ENCODE data around the gene OPA1. TPM values are rescaled to one million over a fixed set of nuclear protein-coding genes. Genes with fewer than 3 reads are reported as not detected.

The OPA1 gene
- total and polyA plus RNA-seq, 4 donors = 13.2 to 54.5 (median 33.4) TPM

GRCh38 chr3:193744822-193745684 is 152.0 kb downstream of the OPA1 start:
- Histone ChIP-seq H3K4me3 (ENCODE audit: low read depth in 1 of 3, low read length in 3 of 3) (no peak overlapping the region), H3K27me3 (ENCODE audit: control insufficient read depth in 4 of 4, insufficient read depth in 4 of 4, low read length in 3 of 4) (no peaks in the 10 kb centered on the region), H3K36me3 (ENCODE audit: control insufficient read depth in 4 of 4, insufficient read depth in 3 of 4, low read depth in 1 of 4, low read length in 3 of 4) (no peaks in the 10 kb centered on the region), H3K9me3 (ENCODE audit: control insufficient read depth in 4 of 4, low read length in 3 of 4) (no peaks in the 10 kb centered on the region), H3K9ac (ENCODE audit: low read depth in 1 of 2, low read length in 2 of 2) (no peak overlapping the region), H3K4me1 (ENCODE audit: control insufficient read depth in 4 of 4, insufficient read depth in 4 of 4, low read length in 3 of 4) (peaks cover 5 to 27% (median 11%) of the 10 kb centered on the region in 4 donors), H3K27ac (ENCODE audit: low read depth in 1 of 2, low read length in 2 of 2) (peak overlapping the region; percentile 56 to 74)
- TF ChIP-seq YY1 (IDR thresholded peaks at IDR 0.05) (peak; percentile 15), FOXA2 (IDR thresholded peaks at IDR 0.05) (no peak), ZBTB33 (IDR thresholded peaks at IDR 0.05) (no peak), REST (IDR thresholded peaks at IDR 0.05) (no peak), ATF3 (IDR thresholded peaks at IDR 0.05) (peak; percentile 40), GABPA (IDR thresholded peaks at IDR 0.05 in 1 of 2, conservative IDR thresholded peaks at IDR 0.05 in 1 of 2) (no peak), JUND (IDR thresholded peaks at IDR 0.05) (peak in 1 of 2 donors; percentile 11), EGR1 (IDR thresholded peaks at IDR 0.05; ENCODE audit: low read depth in 2 of 2) (no peak), FOXA1 (IDR thresholded peaks at IDR 0.05) (no peak), NR2F2 (IDR thresholded peaks at IDR 0.05) (no peak), HNF4A (conservative IDR thresholded peaks at IDR 0.05) (peak in 1 of 2 donors; percentile 24), HNF4G (IDR thresholded peaks at IDR 0.05) (no peak), RXRA (IDR thresholded peaks at IDR 0.05) (peak in 1 of 2 donors; percentile 56), MAX (IDR thresholded peaks at IDR 0.05) (peak; percentile 24), TAF1 (conservative IDR thresholded peaks at IDR 0.05) (no peak), RAD21 (IDR thresholded peaks at IDR 0.05) (peak; percentile 35 to 50), SP1 (IDR thresholded peaks at IDR 0.05) (peak; percentile 22), CTCF (IDR thresholded peaks at IDR 0.05; ENCODE audit: low read depth, low read length, missing input control) (no peak)
- no peak for DNase-seq (ENCODE audit: low spot score)
- WGBS = 67% methylated on average over 9 of the region's 9 CpGs
